Activated B cell treated with CpG ODN at 0.5 μM for 24 hours (primary cell): ENCODE data around the gene ADAMTSL3. TPM values are rescaled to one million over a fixed set of nuclear protein-coding genes. Genes with fewer than 3 reads are reported as not detected.

ENCODE experiments used
- ATAC-seq: fragments of 200-7000 bp; cut with Tn5 transposase; one replicate; pipeline ENCODE4 v1.10.0; 2021; ENCODE audit warnings: low read depth, mild to moderate bottlenecking, moderate library complexity
- CTCF ChIA-PET: fragments of 350-600 bp; sonication (Branson Sonifier 250); formaldehyde crosslinking; loops from one replicate; lab custom pipeline; 2021; ENCODE audit warnings: antibody characterized with exemption; lab: Charles Lee
- POLR2A ChIA-PET: fragments of 350-600 bp; sonication (Branson Sonifier 250); formaldehyde crosslinking; loops from one replicate; lab custom pipeline; 2021; ENCODE audit warnings: antibody characterized with exemption; lab: Charles Lee
- DNase-seq: peaks from one replicate; pipeline ENCODE4 v3.0.0; 2022
- H3K27ac Mint-ChIP-seq: one replicate; pipeline ENCODE4 v1.8.0; 2020; ENCODE audit warnings: mixed read lengths
- H3K27me3 Mint-ChIP-seq: one replicate; pipeline ENCODE4 v1.8.0; 2021; ENCODE audit warnings: mixed read lengths
- H3K36me3 Mint-ChIP-seq: one replicate; pipeline ENCODE4 v1.8.0; 2021; ENCODE audit warnings: low read depth, mixed read lengths
- H3K4me1 Mint-ChIP-seq: one replicate; pipeline ENCODE4 v1.8.0; 2021; ENCODE audit warnings: mixed read lengths
- H3K4me3 Mint-ChIP-seq: one replicate; pipeline ENCODE4 v1.8.0; 2020; ENCODE audit warnings: mild to moderate bottlenecking, mixed read lengths
- H3K9me3 Mint-ChIP-seq: one replicate; pipeline ENCODE4 v1.8.0; 2020; ENCODE audit warnings: mixed read lengths
- CTCF ChIP-seq: fragments of 200-600 bp; IDR thresholded peaks from one replicate; pipeline ENCODE4 v1.8.0; 2022; ENCODE audit warnings: antibody characterized with exemption, mild to moderate bottlenecking
- intact Hi-C: fragments of 100-400 bp; cut with micrococcal nuclease; formaldehyde crosslinking; loops from one replicate; pipeline ENCODE4 v1.15.1; 2024
- total RNA-seq: library from RNA; stranded (reverse); gene quantifications from 2 replicates; pipeline ENCODE4 v1.2.3, GENCODE V29; 2022

ADAMTSL3 gene
- total RNA-seq, 1 donor from 2014 or later: not detected

GRCh38 chr15:83659417-83659812 is 5.5 kb downstream of the ADAMTSL3 start:
- no peak for DNase-seq
- Mint-ChIP-seq H3K4me1 (no peaks in the 10 kb centered on the region), H3K4me3 (no peak overlapping the region), H3K36me3 (no peaks in the 10 kb centered on the region), H3K27ac (no peak overlapping the region), H3K9me3 (no peaks in the 10 kb centered on the region), H3K27me3 (peaks cover 8% of the 10 kb centered on the region)
- POLR2A ChIA-PET: no interaction called here
- intact Hi-C loops: no loop called here
- TF ChIP-seq CTCF: no peak
- no peak for ATAC-seq
- CTCF ChIA-PET: no interaction called here

GRCh38 chr15:83665480-83665879 is 11.6 kb downstream of the ADAMTSL3 start:
- Mint-ChIP-seq H3K36me3 (no peaks in the 10 kb centered on the region), H3K4me3 (no peak overlapping the region), H3K4me1 (no peaks in the 10 kb centered on the region), H3K27me3 (no peaks in the 10 kb centered on the region), H3K27ac (no peak overlapping the region), H3K9me3 (peaks cover 2% of the 10 kb centered on the region)
- CTCF ChIA-PET: no interaction called here
- DNase-seq (no peak), ATAC-seq (no peak)
- intact Hi-C loops: no loop called here
- POLR2A ChIA-PET: no interaction called here
- no peak for TF ChIP-seq CTCF

- TF ChIP-seq CTCF: no peak
- H3K27me3 Mint-ChIP-seq: no peaks in the 10 kb centered on the region
- POLR2A ChIA-PET: no interaction called here
- CTCF ChIA-PET: no interaction called here
- H3K4me3 Mint-ChIP-seq: no peak overlapping the region
- intact Hi-C loops: no loop called here
- DNase-seq: no peak
- no peaks in the 10 kb centered on the region for H3K4me1 Mint-ChIP-seq
- peaks cover 6% of the 10 kb centered on the region for H3K9me3 Mint-ChIP-seq
- H3K36me3 Mint-ChIP-seq: no peaks in the 10 kb centered on the region
- ATAC-seq: no peak
- no peak overlapping the region for H3K27ac Mint-ChIP-seq
These were observed 16.8 kb downstream of the ADAMTSL3 start for GRCh38 chr15:83670672-83671229.

GRCh38 chr15:83671603-83672002 is 17.7 kb downstream of the ADAMTSL3 start:
- ATAC-seq (no peak), DNase-seq (no peak)
- H3K36me3 Mint-ChIP-seq: no peaks in the 10 kb centered on the region
- intact Hi-C loops: no loop called here
- H3K4me3 Mint-ChIP-seq: no peak overlapping the region
- H3K27me3 Mint-ChIP-seq: no peaks in the 10 kb centered on the region
- TF ChIP-seq CTCF: no peak
- POLR2A ChIA-PET: no interaction called here
- CTCF ChIA-PET: no interaction called here
- H3K4me1 Mint-ChIP-seq: no peaks in the 10 kb centered on the region
- H3K27ac Mint-ChIP-seq: no peak overlapping the region
- H3K9me3 Mint-ChIP-seq: peaks cover 8% of the 10 kb centered on the region

- Mint-ChIP-seq H3K4me1 (no peaks in the 10 kb centered on the region), H3K36me3 (no peaks in the 10 kb centered on the region), H3K4me3 (no peak overlapping the region), H3K27ac (no peak overlapping the region), H3K27me3 (no peaks in the 10 kb centered on the region), H3K9me3 (peaks cover 11% of the 10 kb centered on the region)
- no peak for DNase-seq
- TF ChIP-seq CTCF: no peak
- CTCF ChIA-PET: no interaction called here
- POLR2A ChIA-PET: no interaction called here
- intact Hi-C loops: no loop called here
- no peak for ATAC-seq
These were observed 19.5 kb downstream of the ADAMTSL3 start for GRCh38 chr15:83673385-83673784.
